ENCODE results near the gene IL34. TPM values are rescaled to one million over a fixed set of nuclear protein-coding genes. Genes with fewer than 3 reads are reported as not detected.

IL34 gene
- total RNA-seq, 1 experiment from 2014 or later: not detected

GRCh38 chr16:70709942-70710341 lies 63.6 kb downstream of the IL34 start:
- no peak for DNase-seq
- Histone ChIP-seq H3K27me3 (ENCODE audit: low read length) (no peaks in the 10 kb centered on the region), H3K79me2 (ENCODE audit: low read length) (no peaks in the 10 kb centered on the region), H3K27ac (ENCODE audit: low read length) (no peak overlapping the region), H3K9me2 (replicated peaks; ENCODE audit: insufficient read depth, low read length) (no peaks in the 10 kb centered on the region), H3K4me1 (ENCODE audit: low read length) (no peaks in the 10 kb centered on the region), H4K20me1 (ENCODE audit: insufficient read depth, low read depth, low read length) (no peaks in the 10 kb centered on the region), H3K4me3 (ENCODE audit: low read length) (no peak overlapping the region), H3K9ac (ENCODE audit: low read length) (no peak overlapping the region), H3K4me2 (ENCODE audit: low read depth, low read length, poor library complexity, severe bottlenecking) (no peak overlapping the region), H3K36me3 (ENCODE audit: insufficient read depth, low read length) (no peaks in the 10 kb centered on the region), H2AFZ (ENCODE audit: low read length) (no peak overlapping the region), H3K9me3 (ENCODE audit: low read length) (no peaks in the 10 kb centered on the region)

Other genes with a start within 250 kb of the IL34 start
- 48.1 and 62.4 TPM in 2 replicates for gene ST3GAL2, start 207.5 kb upstream of the IL34 start, total RNA-seq (2014; rRNA removed; shearing (Covaris generic); ENCODE audit: low replicate concordance)
- 6.4 and 17.4 TPM in 2 replicates for gene FCSK, start 192.0 kb upstream of the IL34 start, total RNA-seq (2014; rRNA removed; shearing (Covaris generic); ENCODE audit: low replicate concordance)
- 24.7 and 47.0 TPM in 2 replicates for gene COG4, start 123.0 kb upstream of the IL34 start, total RNA-seq (2014; rRNA removed; shearing (Covaris generic); ENCODE audit: low replicate concordance)
- gene SF3B3, start 122.7 kb upstream of the IL34 start, total RNA-seq (2014; rRNA removed; shearing (Covaris generic); ENCODE audit: low replicate concordance): 126 and 187 TPM in 2 replicates
- gene MTSS2, start 39.5 kb downstream of the IL34 start, total RNA-seq (2014; rRNA removed; shearing (Covaris generic); ENCODE audit: low replicate concordance): 0.15 and 0.47 TPM in 2 replicates
- gene VAC14, start 154.6 kb downstream of the IL34 start, total RNA-seq (2014; rRNA removed; shearing (Covaris generic); ENCODE audit: low replicate concordance): 39.1 and 56.9 TPM in 2 replicates

All from Karpas-422 (cell line).